ENCODE measurements around the gene HPS1. TPM values are rescaled to one million over a fixed set of nuclear protein-coding genes. Genes with fewer than 3 reads are reported as not detected.

Gene HPS1
- total RNA-seq, 2 donors from 2014 or later = 40.0 to 53.7 TPM

DNA sequence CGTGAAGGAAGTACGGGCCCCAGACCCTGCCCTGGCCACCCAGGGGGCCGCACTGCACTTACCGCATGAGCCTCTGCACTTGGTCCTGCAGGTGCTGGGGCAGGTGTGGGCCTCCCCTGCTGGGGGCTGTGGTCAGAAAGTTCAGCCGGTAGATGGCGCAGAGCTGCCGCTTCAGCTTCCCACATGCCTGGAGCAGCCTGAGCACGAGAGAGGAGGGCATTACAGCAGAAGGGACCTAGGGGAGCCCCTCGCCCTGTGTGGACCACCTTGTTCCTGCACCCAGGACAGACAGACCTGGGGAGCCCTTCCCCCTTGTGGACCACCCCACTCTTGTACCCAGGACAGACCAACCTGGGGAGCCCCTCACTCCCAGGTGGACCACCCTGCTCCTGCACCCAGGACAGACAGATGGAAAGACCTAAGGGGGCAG, 23.0 kb downstream of the HPS1 start:
- TF ChIP-seq POLR2A (IDR thresholded peaks at IDR 0.05) = no peak
- TF ChIP-seq, protein P1, sequence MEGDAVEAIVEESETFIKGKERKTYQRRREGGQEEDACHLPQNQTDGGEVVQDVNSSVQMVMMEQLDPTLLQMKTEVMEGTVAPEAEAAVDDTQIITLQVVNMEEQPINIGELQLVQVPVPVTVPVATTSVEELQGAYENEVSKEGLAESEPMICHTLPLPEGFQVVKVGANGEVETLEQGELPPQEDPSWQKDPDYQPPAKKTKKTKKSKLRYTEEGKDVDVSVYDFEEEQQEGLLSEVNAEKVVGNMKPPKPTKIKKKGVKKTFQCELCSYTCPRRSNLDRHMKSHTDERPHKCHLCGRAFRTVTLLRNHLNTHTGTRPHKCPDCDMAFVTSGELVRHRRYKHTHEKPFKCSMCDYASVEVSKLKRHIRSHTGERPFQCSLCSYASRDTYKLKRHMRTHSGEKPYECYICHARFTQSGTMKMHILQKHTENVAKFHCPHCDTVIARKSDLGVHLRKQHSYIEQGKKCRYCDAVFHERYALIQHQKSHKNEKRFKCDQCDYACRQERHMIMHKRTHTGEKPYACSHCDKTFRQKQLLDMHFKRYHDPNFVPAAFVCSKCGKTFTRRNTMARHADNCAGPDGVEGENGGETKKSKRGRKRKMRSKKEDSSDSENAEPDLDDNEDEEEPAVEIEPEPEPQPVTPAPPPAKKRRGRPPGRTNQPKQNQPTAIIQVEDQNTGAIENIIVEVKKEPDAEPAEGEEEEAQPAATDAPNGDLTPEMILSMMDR (IDR thresholded peaks at IDR 0.05) = peak in 1 of 7 experiments; percentile 17
- Histone ChIP-seq H3K4me3 (no peak overlapping the region), H3K4me1 (no peaks in the 10 kb centered on the region), H3K36me3 (replicated peaks in 1 of 2; ENCODE audit: insufficient read depth in 1 of 2, low read depth in 2 of 2) (peaks cover 0 to 7% of the 10 kb centered on the region in 2 donors), H3K27ac (no peak overlapping the region), H3K27me3 (no peaks in the 10 kb centered on the region), H3K9me3 (no peaks in the 10 kb centered on the region)
- intact Hi-C loops (cut with DNase I) = no loop called here
- 73% methylated on average over 9 of the region's 9 CpGs; no CpG with 5 or more reads in 1 of the 2 donors for WGBS, 2 donors
- no peak for ATAC-seq
- no peak for DNase-seq

GRCh38 chr10:98422182-98422581, 24.6 kb downstream of the HPS1 start:
- Histone ChIP-seq H3K9me3 (no peaks in the 10 kb centered on the region), H3K36me3 (replicated peaks in 1 of 2; ENCODE audit: insufficient read depth in 1 of 2, low read depth in 2 of 2) (peaks cover 0 to 7% of the 10 kb centered on the region in 2 donors), H3K27me3 (no peaks in the 10 kb centered on the region), H3K4me1 (no peaks in the 10 kb centered on the region), H3K27ac (no peak overlapping the region), H3K4me3 (no peak overlapping the region)
- DNase-seq (no peak), ATAC-seq (no peak)
- intact Hi-C loops (cut with DNase I) = no loop called here
- TF ChIP-seq, protein P1 (IDR thresholded peaks at IDR 0.05) = no peak
- TF ChIP-seq POLR2A (IDR thresholded peaks at IDR 0.05) = no peak
- WGBS, 2 donors = 93 to 94% methylated on average over 10 of the region's 10 CpGs

- ATAC-seq = no peak
Measured at GRCh38 chr10:98420786-98421185, 25.9 kb downstream of the HPS1 start.

GRCh38 chr10:98419469-98420261, 27.1 kb downstream of the HPS1 start:
- H3K9me3 ChIP-seq = no peaks in the 10 kb centered on the region
- ATAC-seq = no peak

More at GRCh38 chr10:98420786-98421185, 25.9 kb downstream of the HPS1 start:
- H3K9me3 ChIP-seq = no peaks in the 10 kb centered on the region
- no peak for TF ChIP-seq POLR2A (IDR thresholded peaks at IDR 0.05)
- TF ChIP-seq, protein P1 (IDR thresholded peaks at IDR 0.05) = no peak
- H3K4me1 ChIP-seq = peaks cover 2% of the 10 kb centered on the region
- H3K4me3 ChIP-seq = no peak overlapping the region
- WGBS, 2 donors = 76 to 78% methylated on average over 8 to 9 of the region's 9 CpGs
- H3K27me3 ChIP-seq = no peaks in the 10 kb centered on the region
- intact Hi-C loops (cut with DNase I) = no loop called here
- no peak overlapping the region for H3K27ac ChIP-seq
- H3K36me3 ChIP-seq (replicated peaks in 1 of 2; ENCODE audit: insufficient read depth in 1 of 2, low read depth in 2 of 2) = peaks cover 0 to 11% of the 10 kb centered on the region in 2 donors
- DNase-seq = no peak

More at GRCh38 chr10:98419469-98420261, 27.1 kb downstream of the HPS1 start:
- Histone ChIP-seq H3K4me3 (no peak overlapping the region), H3K27me3 (no peaks in the 10 kb centered on the region), H3K4me1 (peaks cover 14% of the 10 kb centered on the region), H3K27ac (no peak overlapping the region), H3K36me3 (replicated peaks in 1 of 2; ENCODE audit: insufficient read depth in 1 of 2, low read depth in 2 of 2) (peaks cover 0 to 11% of the 10 kb centered on the region in 2 donors)
- no peak for TF ChIP-seq POLR2A (IDR thresholded peaks at IDR 0.05)
- TF ChIP-seq, protein P1 (IDR thresholded peaks at IDR 0.05) = no peak
- DNase-seq = no peak
- WGBS, 2 donors = 90 to 92% methylated on average over 13 to 17 of the region's 17 CpGs
- intact Hi-C loops (cut with DNase I) = no loop called here
